ENCODE data around the gene SYT9. TPM values are rescaled to one million over a fixed set of nuclear protein-coding genes. Genes with fewer than 3 reads are reported as not detected.

Gene SYT9
- total and polyA plus RNA-seq, 12 donors, result 0.94 to 17.7 (median 5.0) TPM

- H3K36me3 ChIP-seq (replicated peaks in 1 of 2), result no peaks in the 10 kb centered on the region
- no peak for DNase-seq
- no peak overlapping the region for H3K27ac ChIP-seq
- TF ChIP-seq CTCF (IDR thresholded peaks at IDR 0.05) (no peak), POLR2A (IDR thresholded peaks at IDR 0.05) (no peak)
- no peaks in the 10 kb centered on the region for H3K4me1 ChIP-seq (replicated peaks in 1 of 2)
- H3K4me3 ChIP-seq, result no peak overlapping the region
- H3K27me3 ChIP-seq, result no peaks in the 10 kb centered on the region
- intact Hi-C loops (cut with DNase I), result no loop called here
- H3K9me3 ChIP-seq (replicated peaks in 1 of 3), result no peaks in the 10 kb centered on the region
- WGBS, 4 donors, result 64 to 78% (median 69%) methylated on average over 1 of the region's 1 CpG
Measured at GRCh38 chr11:7268758-7269157, 17.1 kb downstream of the SYT9 start.

GRCh38 chr11:7270233-7270865 lies 18.6 kb downstream of the SYT9 start:
- Histone ChIP-seq H3K4me3 (no peak overlapping the region), H3K4me1 (replicated peaks in 1 of 2) (no peaks in the 10 kb centered on the region), H3K36me3 (replicated peaks in 1 of 2) (no peaks in the 10 kb centered on the region), H3K27me3 (no peaks in the 10 kb centered on the region), H3K27ac (no peak overlapping the region), H3K9me3 (replicated peaks in 1 of 3) (no peaks in the 10 kb centered on the region)
- intact Hi-C loops (cut with DNase I), result no loop called here
- no peak for DNase-seq
- no peak for TF ChIP-seq POLR2A (IDR thresholded peaks at IDR 0.05)
- TF ChIP-seq CTCF (IDR thresholded peaks at IDR 0.05), result no peak
- 67 to 85% (median 77%) methylated on average over 3 of the region's 3 CpGs for WGBS, 4 donors

GRCh38 chr11:7272373-7272772 lies 20.7 kb downstream of the SYT9 start:
- no peaks in the 10 kb centered on the region for H3K27me3 ChIP-seq
- no peak overlapping the region for H3K27ac ChIP-seq
- H3K36me3 ChIP-seq (replicated peaks in 1 of 2), result no peaks in the 10 kb centered on the region
- no peak overlapping the region for H3K4me3 ChIP-seq
- H3K9me3 ChIP-seq (replicated peaks in 1 of 3), result no peaks in the 10 kb centered on the region
- DNase-seq, result no peak
- no peaks in the 10 kb centered on the region for H3K4me1 ChIP-seq (replicated peaks in 1 of 2)
- TF ChIP-seq POLR2A (IDR thresholded peaks at IDR 0.05) (no peak), CTCF (IDR thresholded peaks at IDR 0.05) (no peak)
- intact Hi-C loops (cut with DNase I), result no loop called here
- WGBS, 4 donors, result 48 to 68% (median 61%) methylated on average over 2 of the region's 2 CpGs

GRCh38 chr11:7275133-7275532 lies 23.4 kb downstream of the SYT9 start:
- intact Hi-C loops (cut with DNase I), result no loop called here
- no peaks in the 10 kb centered on the region for H3K9me3 ChIP-seq (replicated peaks in 1 of 3)
- H3K4me3 ChIP-seq, result no peak overlapping the region
- no peaks in the 10 kb centered on the region for H3K27me3 ChIP-seq
- TF ChIP-seq CTCF (IDR thresholded peaks at IDR 0.05), result no peak
- TF ChIP-seq POLR2A (IDR thresholded peaks at IDR 0.05), result no peak
- DNase-seq, result no peak
- no peaks in the 10 kb centered on the region for H3K4me1 ChIP-seq (replicated peaks in 1 of 2)
- no peak overlapping the region for H3K27ac ChIP-seq
- H3K36me3 ChIP-seq (replicated peaks in 1 of 2), result no peaks in the 10 kb centered on the region
